Caco-2 (cell line): ENCODE results near the gene PACSIN1. TPM values are rescaled to one million over a fixed set of nuclear protein-coding genes. Genes with fewer than 3 reads are reported as not detected.

Experiments
- BruUV-seq: library from RNA; stranded (reverse); fragments of 400-500 nt; replicated peaks from 2 replicates; lab custom pipeline; 2021; lab: Mats Ljungman, UMichigan
- CTCF ChIA-PET: fragments of 300-600 bp; sonication (Branson Sonifier 250); formaldehyde crosslinking; loops from one replicate; lab custom pipeline; 2022; ENCODE audit warnings: antibody characterized with exemption; lab: Charles Lee
- POLR2A ChIA-PET: fragments of 300-600 bp; sonication (Branson Sonifier 250); formaldehyde crosslinking; loops from one replicate; lab custom pipeline; 2022; ENCODE audit warnings: antibody characterized with exemption; lab: Charles Lee
- DNase-seq, 2 experiments: peaks; one replicate each; pipeline versions ENCODE4 v3.0.0 to v3.0.0-alpha.2; 2020 to 2022
- H3K27me3 ChIP-seq: replicated peaks from 2 replicates; pipeline ENCODE4 v1.6.0; 2011; ENCODE audit warnings: low read length; ENCODE audit not compliant: control insufficient read depth, insufficient read depth
- H3K36me3 ChIP-seq: 2 replicates; pipeline ENCODE4 v1.5.1; 2011; ENCODE audit warnings: low read length; ENCODE audit not compliant: control insufficient read depth, insufficient read depth
- H3K4me1 ChIP-seq: fragments of 250-450 bp; sonication (Bioruptor Pico); 2 replicates; pipeline ENCODE4 v1.5.1; 2020; ENCODE audit warnings: mild to moderate bottlenecking
- H3K4me3 ChIP-seq: 2 replicates; pipeline ENCODE4 v1.5.1; 2011; ENCODE audit warnings: low read depth, mild to moderate bottlenecking, control low read depth, low read length
- H3K9me3 ChIP-seq: fragments of 250-450 bp; sonication (Bioruptor Pico); 2 replicates; pipeline ENCODE4 v1.5.1; 2020; ENCODE audit warnings: mild to moderate bottlenecking, moderate library complexity
- H3K27ac Mint-ChIP-seq: one replicate; pipeline ENCODE4 v1.8.0; 2022; ENCODE audit warnings: mixed read lengths; ENCODE audit not compliant: unreplicated experiment
- H3K27me3 Mint-ChIP-seq: one replicate; pipeline ENCODE4 v1.8.0; 2022; ENCODE audit warnings: mixed read lengths; ENCODE audit not compliant: insufficient read depth, unreplicated experiment
- H3K36me3 Mint-ChIP-seq: one replicate; pipeline ENCODE4 v1.8.0; 2022; ENCODE audit warnings: mild to moderate bottlenecking, mixed read lengths; ENCODE audit not compliant: insufficient read depth, unreplicated experiment
- H3K4me1 Mint-ChIP-seq: one replicate; pipeline ENCODE4 v1.8.0; 2022; ENCODE audit warnings: low read depth, mixed read lengths; ENCODE audit not compliant: unreplicated experiment
- H3K4me3 Mint-ChIP-seq: one replicate; pipeline ENCODE4 v1.8.0; 2022; ENCODE audit warnings: mild to moderate bottlenecking, moderate library complexity, mixed read lengths; ENCODE audit not compliant: unreplicated experiment
- H3K9me3 Mint-ChIP-seq: one replicate; pipeline ENCODE4 v1.8.0; 2022; ENCODE audit warnings: mixed read lengths; ENCODE audit not compliant: unreplicated experiment
- intact Hi-C: fragments of 100-400 bp; cut with micrococcal nuclease; formaldehyde crosslinking; loops from one replicate; pipeline ENCODE4 v1.10.0; 2022; ENCODE audit not compliant: unreplicated experiment
- total RNA-seq: library from RNA; stranded (reverse); gene quantifications from 2 replicates; pipeline ENCODE4 v1.2.3, GENCODE V29; 2022
- TF ChIP-seq, protein P1 (sequence below), 2 experiments: fragments of 200-600 bp in 1 of 2; IDR thresholded peaks; 1 replicate in 1 of 2; 2 replicates in 1 of 2; pipeline versions ENCODE4 v1.5.1 to v1.8.0; 2011 to 2022; ENCODE audit warnings: antibody characterized with exemption in 1 of 2, control low read depth in 1 of 2, inconsistent platforms in 1 of 2, low read depth in 1 of 2, low read length in 1 of 2, mild to moderate bottlenecking in 1 of 2, moderate library complexity in 1 of 2; ENCODE audit not compliant: insufficient read depth in 1 of 2, severe bottlenecking in 1 of 2, unreplicated experiment in 1 of 2

PACSIN1 gene
- total RNA-seq, 1 experiment from 2014 or later: 3.7 TPM

DNA sequence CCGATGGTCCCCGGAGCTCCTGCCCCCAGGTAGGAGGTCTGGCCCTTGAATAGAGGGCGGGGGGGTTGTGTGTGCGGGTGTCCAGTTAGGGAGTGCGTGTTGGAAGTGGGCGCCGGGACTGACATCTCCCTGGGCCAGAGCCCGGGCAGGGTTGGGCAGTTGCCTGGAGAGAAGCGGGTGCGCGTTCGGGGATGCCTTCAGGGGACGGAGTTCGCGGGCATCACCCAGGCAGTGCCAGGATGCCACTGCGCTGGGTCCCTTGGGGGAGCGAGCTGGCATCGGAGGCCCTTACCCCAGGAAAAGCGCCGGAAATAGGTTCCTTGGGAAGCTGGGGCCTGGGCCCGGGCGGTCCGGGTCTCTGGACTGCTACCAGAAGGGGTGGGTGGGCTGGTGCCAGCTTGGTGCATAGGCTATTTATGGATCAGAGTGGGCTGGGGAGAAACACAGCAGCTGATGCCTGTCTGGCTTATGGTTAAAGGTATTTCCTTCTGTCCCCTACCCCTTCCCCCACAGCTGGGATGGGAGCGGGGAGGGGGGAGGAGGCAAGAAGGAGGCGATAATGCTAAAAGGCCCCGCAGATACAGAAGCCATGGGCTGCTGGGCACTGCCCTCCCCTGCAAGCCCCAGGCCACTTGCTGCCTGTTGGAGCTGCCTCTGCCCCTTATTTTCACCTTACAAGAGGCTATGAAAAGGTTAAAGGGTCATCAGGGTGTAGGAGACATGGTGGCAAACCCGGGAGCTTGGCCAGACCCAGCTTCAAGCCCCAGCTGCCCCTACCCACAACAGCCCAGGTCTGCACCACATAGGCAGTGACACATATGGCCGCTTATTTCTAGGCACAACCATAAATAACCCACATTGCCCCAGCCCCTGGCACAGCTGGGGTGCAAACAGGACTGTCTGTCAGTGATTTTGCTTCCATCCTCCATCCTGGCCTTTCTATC lies 638 bp downstream of the PACSIN1 start:
- ChIA-PET POLR2A (interaction anchor here (0.7 kb wide), 1 partner anchor 230 kb away, joined by 6 read pairs; the partner anchor contains the start of gene HMGA1), CTCF (no interaction called here)
- intact Hi-C loops: loop anchor here (10.0 kb wide), 1 partner anchor 58 kb away; no protein-coding TSS in a partner anchor
- TF ChIP-seq, protein P1, sequence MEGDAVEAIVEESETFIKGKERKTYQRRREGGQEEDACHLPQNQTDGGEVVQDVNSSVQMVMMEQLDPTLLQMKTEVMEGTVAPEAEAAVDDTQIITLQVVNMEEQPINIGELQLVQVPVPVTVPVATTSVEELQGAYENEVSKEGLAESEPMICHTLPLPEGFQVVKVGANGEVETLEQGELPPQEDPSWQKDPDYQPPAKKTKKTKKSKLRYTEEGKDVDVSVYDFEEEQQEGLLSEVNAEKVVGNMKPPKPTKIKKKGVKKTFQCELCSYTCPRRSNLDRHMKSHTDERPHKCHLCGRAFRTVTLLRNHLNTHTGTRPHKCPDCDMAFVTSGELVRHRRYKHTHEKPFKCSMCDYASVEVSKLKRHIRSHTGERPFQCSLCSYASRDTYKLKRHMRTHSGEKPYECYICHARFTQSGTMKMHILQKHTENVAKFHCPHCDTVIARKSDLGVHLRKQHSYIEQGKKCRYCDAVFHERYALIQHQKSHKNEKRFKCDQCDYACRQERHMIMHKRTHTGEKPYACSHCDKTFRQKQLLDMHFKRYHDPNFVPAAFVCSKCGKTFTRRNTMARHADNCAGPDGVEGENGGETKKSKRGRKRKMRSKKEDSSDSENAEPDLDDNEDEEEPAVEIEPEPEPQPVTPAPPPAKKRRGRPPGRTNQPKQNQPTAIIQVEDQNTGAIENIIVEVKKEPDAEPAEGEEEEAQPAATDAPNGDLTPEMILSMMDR (IDR thresholded peaks at IDR 0.05; ENCODE audit: insufficient read depth in 1 of 2, low read depth in 1 of 2, low read length in 1 of 2, severe bottlenecking in 1 of 2, unreplicated experiment in 1 of 2): no peak
- H3K27me3 Mint-ChIP-seq: no peaks in the 10 kb centered on the region
- H3K9me3 ChIP-seq: no peaks in the 10 kb centered on the region
- H3K4me1 ChIP-seq: peaks cover 9% of the 10 kb centered on the region
- no peak for DNase-seq
- BruUV-seq: no TSS peak
- H3K27ac Mint-ChIP-seq: peak overlapping the region; percentile 26
- peak overlapping the region; percentile 57 for H3K4me3 ChIP-seq
- peaks cover 12% of the 10 kb centered on the region for H3K4me1 Mint-ChIP-seq
- H3K4me3 Mint-ChIP-seq: peak overlapping the region; percentile 79
- H3K36me3 ChIP-seq: no peaks in the 10 kb centered on the region
- no peaks in the 10 kb centered on the region for H3K9me3 Mint-ChIP-seq
- H3K27me3 ChIP-seq: no peaks in the 10 kb centered on the region
- H3K36me3 Mint-ChIP-seq: no peaks in the 10 kb centered on the region

DNA sequence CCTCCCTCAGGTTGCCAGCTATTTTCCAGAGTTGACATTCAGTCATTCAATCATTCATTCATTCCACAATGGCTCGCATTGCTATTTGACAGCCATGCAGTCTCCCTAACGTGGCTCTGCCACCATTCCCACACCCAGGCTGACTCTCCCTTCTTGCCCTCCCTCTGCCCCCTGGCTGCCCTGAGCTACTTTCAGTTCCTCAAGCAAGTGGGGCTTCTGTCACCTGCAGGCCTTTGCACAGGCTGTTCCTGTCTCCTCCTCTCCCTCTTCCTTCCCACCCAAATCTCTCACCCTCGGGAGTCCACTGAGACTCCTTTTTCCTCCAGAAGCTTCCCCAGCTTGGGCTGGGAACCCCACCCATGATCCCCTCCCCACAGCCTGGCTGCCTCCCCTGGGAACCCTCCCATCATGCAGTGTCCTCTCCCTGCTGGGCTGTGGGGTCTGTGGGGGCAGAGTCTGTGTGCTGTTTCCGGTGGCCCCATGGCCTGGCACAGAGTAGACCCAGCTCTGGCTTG lies 2.6 kb downstream of the PACSIN1 start:
- H3K27ac Mint-ChIP-seq: no peak overlapping the region

DNA sequence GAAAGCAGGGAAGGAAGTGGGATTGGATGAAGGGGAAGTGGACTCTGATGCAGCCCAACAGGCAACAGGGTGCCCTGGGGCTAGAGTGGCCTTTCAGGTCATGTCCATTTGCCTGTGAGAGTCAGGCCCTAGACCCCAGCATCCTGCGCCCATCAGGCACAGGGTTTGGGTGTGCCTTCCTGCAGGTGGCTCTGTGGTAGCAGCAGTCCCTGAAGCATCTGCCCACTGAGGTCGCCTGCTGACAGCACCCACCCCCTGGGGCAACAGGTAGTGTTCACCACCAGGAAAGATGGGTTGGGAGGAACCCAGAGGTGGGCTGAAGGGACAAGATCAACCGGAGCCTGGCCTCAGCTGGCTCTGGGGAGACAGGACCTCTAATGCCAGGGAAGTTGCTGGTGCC lies 3.6 kb downstream of the PACSIN1 start:
- BruUV-seq: no TSS peak
- Mint-ChIP-seq H3K27ac (no peak overlapping the region), H3K9me3 (no peaks in the 10 kb centered on the region), H3K4me3 (no peak overlapping the region), H3K4me1 (no peaks in the 10 kb centered on the region), H3K36me3 (no peaks in the 10 kb centered on the region), H3K27me3 (no peaks in the 10 kb centered on the region)
- TF ChIP-seq, protein P1 (IDR thresholded peaks at IDR 0.05; ENCODE audit: insufficient read depth in 1 of 2, low read depth in 1 of 2, low read length in 1 of 2, severe bottlenecking in 1 of 2, unreplicated experiment in 1 of 2): no peak
- no peaks in the 10 kb centered on the region for H3K36me3 ChIP-seq
- intact Hi-C loops: loop anchor here (10.0 kb wide), 1 partner anchor 55 kb away; no protein-coding TSS in a partner anchor
- no peak overlapping the region for H3K4me3 ChIP-seq
- DNase-seq: no peak
- CTCF ChIA-PET: no interaction called here
- no peaks in the 10 kb centered on the region for H3K27me3 ChIP-seq
- peaks cover 9% of the 10 kb centered on the region for H3K4me1 ChIP-seq
- POLR2A ChIA-PET: no interaction called here
- no peaks in the 10 kb centered on the region for H3K9me3 ChIP-seq

More for the DNA sequence above, 2.6 kb downstream of the PACSIN1 start:
- H3K9me3 Mint-ChIP-seq: no peaks in the 10 kb centered on the region
- H3K36me3 Mint-ChIP-seq: no peaks in the 10 kb centered on the region
- ChIA-PET CTCF (interaction anchor here (0.6 kb wide), 1 partner anchor 160 kb away, joined by 7 read pairs; no protein-coding TSS in a partner anchor), POLR2A (no interaction called here)
- TF ChIP-seq, protein P1 (IDR thresholded peaks at IDR 0.05; ENCODE audit: insufficient read depth in 1 of 2, low read depth in 1 of 2, low read length in 1 of 2, severe bottlenecking in 1 of 2, unreplicated experiment in 1 of 2): no peak
- no peak overlapping the region for H3K4me3 Mint-ChIP-seq
- Histone ChIP-seq H3K36me3 (no peaks in the 10 kb centered on the region), H3K9me3 (no peaks in the 10 kb centered on the region), H3K27me3 (no peaks in the 10 kb centered on the region), H3K4me1 (peaks cover 9% of the 10 kb centered on the region), H3K4me3 (no peak overlapping the region)
- no TSS peak for BruUV-seq
- intact Hi-C loops: loop anchor here (10.0 kb wide), 1 partner anchor 56 kb away; no protein-coding TSS in a partner anchor
- DNase-seq: no peak
- no peaks in the 10 kb centered on the region for H3K4me1 Mint-ChIP-seq
- H3K27me3 Mint-ChIP-seq: no peaks in the 10 kb centered on the region
